ENCODE data around the gene UTP3.
"Not testable (repeated sequence)": the region's sequence is repeated elsewhere in the genome, so short reads cannot be mapped to it uniquely, and the experiment has no call there.

UTP3 gene

DNA sequence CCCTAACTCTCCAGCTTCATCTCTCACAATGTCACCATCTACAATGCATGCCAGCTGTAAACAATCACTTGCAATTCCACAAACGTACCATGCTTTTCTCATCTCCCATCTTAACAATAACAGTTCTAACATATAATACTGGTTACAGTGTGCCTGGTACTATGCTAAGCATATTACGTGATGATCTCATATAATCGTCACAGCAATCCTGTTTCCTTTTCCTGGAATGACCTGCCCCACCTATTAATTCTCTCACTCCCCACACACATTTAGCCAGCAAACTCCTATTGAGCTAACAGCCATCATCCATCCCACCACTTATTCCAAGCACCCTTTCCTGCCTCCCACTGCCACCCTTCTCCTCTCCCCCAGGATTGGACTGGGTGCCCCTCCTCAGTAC is 29.9 kb upstream of the UTP3 start (continued):
- TF ChIP-seq TSHZ2 (CRISPR knock-in tag; IDR thresholded peaks at IDR 0.05) (no peak), ZFP30 (CRISPR knock-in tag; IDR thresholded peaks at IDR 0.05) (no peak), POU6F1 (CRISPR knock-in tag; IDR thresholded peaks at IDR 0.05; ENCODE audit: borderline replicate concordance, low read depth) (no peak), OSR1 (CRISPR knock-in tag; IDR thresholded peaks at IDR 0.05) (no peak), ISL1 (CRISPR knock-in tag; IDR thresholded peaks at IDR 0.05) (no peak), ZFP3 (CRISPR knock-in tag; IDR thresholded peaks at IDR 0.05) (no peak), BACH2 (CRISPR knock-in tag; IDR thresholded peaks at IDR 0.05; ENCODE audit: borderline replicate concordance) (no peak), ZNF565 (CRISPR knock-in tag; conservative IDR thresholded peaks at IDR 0.05; ENCODE audit: low read depth) (no peak), TCF4 (CRISPR knock-in tag; IDR thresholded peaks at IDR 0.05; ENCODE audit: borderline replicate concordance) (no peak)

DNA sequence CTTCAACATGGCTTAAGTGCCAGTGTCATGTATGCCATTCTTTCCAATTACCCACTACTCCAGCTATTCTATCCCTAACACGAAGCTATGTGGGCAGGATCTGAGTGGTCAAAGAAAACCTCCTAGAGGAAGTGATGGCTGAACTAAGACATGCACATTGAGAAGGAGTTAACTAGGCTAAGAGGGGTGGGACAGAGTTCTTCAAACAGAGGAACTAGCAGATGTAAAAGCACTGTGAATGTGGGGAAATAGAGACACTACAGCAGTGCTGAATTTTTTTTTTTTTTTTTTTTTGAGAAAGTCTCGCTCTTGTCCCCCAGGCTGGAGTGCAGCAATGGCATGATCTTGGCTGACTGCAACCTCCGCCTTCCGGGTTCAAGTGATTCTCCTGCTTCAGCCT is 28.2 kb upstream of the UTP3 start:
- no peak for ATAC-seq
- TF ChIP-seq OSR1 (CRISPR knock-in tag; IDR thresholded peaks at IDR 0.05) (no peak), ZNF70 (CRISPR knock-in tag; IDR thresholded peaks at IDR 0.05) (no peak), TCF4 (CRISPR knock-in tag; IDR thresholded peaks at IDR 0.05; ENCODE audit: borderline replicate concordance) (no peak), TOX (CRISPR knock-in tag; IDR thresholded peaks at IDR 0.05; ENCODE audit: borderline replicate concordance) (no peak), CSRNP3 (CRISPR knock-in tag; IDR thresholded peaks at IDR 0.05) (no peak), POU6F1 (CRISPR knock-in tag; IDR thresholded peaks at IDR 0.05; ENCODE audit: borderline replicate concordance, low read depth) (no peak), SNAI2 (CRISPR knock-in tag; IDR thresholded peaks at IDR 0.05) (no peak), ZFP3 (CRISPR knock-in tag; IDR thresholded peaks at IDR 0.05) (no peak), RARB (CRISPR knock-in tag; IDR thresholded peaks at IDR 0.05) (no peak), ZNF8 (CRISPR knock-in tag; IDR thresholded peaks at IDR 0.05) (no peak), CSDC2 (CRISPR knock-in tag; IDR thresholded peaks at IDR 0.05) (no peak), CREB5 (CRISPR knock-in tag; IDR thresholded peaks at IDR 0.05; ENCODE audit: low read depth) (no peak), ESRRG (CRISPR knock-in tag; IDR thresholded peaks at IDR 0.05) (no peak), PPARA (CRISPR knock-in tag; IDR thresholded peaks at IDR 0.05; ENCODE audit: borderline replicate concordance) (no peak), ISL1 (CRISPR knock-in tag; IDR thresholded peaks at IDR 0.05) (no peak)
- TF ChIP-seq, protein P1, sequence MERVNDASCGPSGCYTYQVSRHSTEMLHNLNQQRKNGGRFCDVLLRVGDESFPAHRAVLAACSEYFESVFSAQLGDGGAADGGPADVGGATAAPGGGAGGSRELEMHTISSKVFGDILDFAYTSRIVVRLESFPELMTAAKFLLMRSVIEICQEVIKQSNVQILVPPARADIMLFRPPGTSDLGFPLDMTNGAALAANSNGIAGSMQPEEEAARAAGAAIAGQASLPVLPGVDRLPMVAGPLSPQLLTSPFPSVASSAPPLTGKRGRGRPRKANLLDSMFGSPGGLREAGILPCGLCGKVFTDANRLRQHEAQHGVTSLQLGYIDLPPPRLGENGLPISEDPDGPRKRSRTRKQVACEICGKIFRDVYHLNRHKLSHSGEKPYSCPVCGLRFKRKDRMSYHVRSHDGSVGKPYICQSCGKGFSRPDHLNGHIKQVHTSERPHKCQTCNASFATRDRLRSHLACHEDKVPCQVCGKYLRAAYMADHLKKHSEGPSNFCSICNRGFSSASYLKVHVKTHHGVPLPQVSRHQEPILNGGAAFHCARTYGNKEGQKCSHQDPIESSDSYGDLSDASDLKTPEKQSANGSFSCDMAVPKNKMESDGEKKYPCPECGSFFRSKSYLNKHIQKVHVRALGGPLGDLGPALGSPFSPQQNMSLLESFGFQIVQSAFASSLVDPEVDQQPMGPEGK (CRISPR knock-in tag; IDR thresholded peaks at IDR 0.05; ENCODE audit: borderline replicate concordance): no peak

GRCh38 chr4:70661309-70661922 is 26.9 kb upstream of the UTP3 start:
- not testable (repeated sequence) for ATAC-seq
